ENCODE data around the gene EEF1AKMT2.

- TF ChIP-seq EZH2phosphoT487 (IDR thresholded peaks at IDR 0.05; ENCODE audit: borderline replicate concordance, low read length), result no peak
- no peak for TF ChIP-seq CTCF (IDR thresholded peaks at IDR 0.05; ENCODE audit: low read depth, low read length, poor library complexity, severe bottlenecking)
Observed at GRCh38 chr10:124724279-124725027, 67.2 kb downstream of the EEF1AKMT2 start.
